Gastrocnemius medialis (tissue), 4 donors: ENCODE results near the gene RNF227. TPM values are rescaled to one million over a fixed set of nuclear protein-coding genes. Genes with fewer than 3 reads are reported as not detected.

Experiments used
- ATAC-seq, 2 donors: fragments of 150-250 bp; one replicate each; pipeline ENCODE4 v1.9.1; 2016
- DNase-seq, 2 donors: peaks; one replicate each; pipeline ENCODE4 v3.0.0-alpha.2; 2019
- H3K27ac ChIP-seq, 4 donors: fragments of 200-600 bp; sonication (generic); 1 replicate in 1 of 4; 2 replicates in 3 of 4; pipeline ENCODE4 v1.5.1; 2016 to 2018; ENCODE audit warnings: mild to moderate bottlenecking in 2 of 4, moderate library complexity in 1 of 4
- H3K27me3 ChIP-seq, 3 donors: fragments of 200-600 bp; sonication (generic) in 2 of 3; 1 replicate in 1 of 3; 2 replicates in 2 of 3; pipeline versions ENCODE4 v1.5.1 to v1.6.0; 2016 to 2019; ENCODE audit warnings: mild to moderate bottlenecking in 1 of 3, moderate library complexity in 1 of 3
- H3K36me3 ChIP-seq, 2 donors: fragments of 200-600 bp; sonication (generic) in 1 of 2; one replicate each; pipeline ENCODE4 v1.5.1; 2017 to 2018
- H3K4me1 ChIP-seq, 2 donors: fragments of 200-600 bp; sonication (generic) in 1 of 2; one replicate each; pipeline ENCODE4 v1.5.1; 2016 to 2017; ENCODE audit warnings: mild to moderate bottlenecking in 2 of 2
- H3K4me3 ChIP-seq, 4 donors: fragments of 200-600 bp; sonication (generic) in 3 of 4; 1 replicate in 1 of 4; 2 replicates in 3 of 4; pipeline ENCODE4 v1.5.1; 2016 to 2019; ENCODE audit warnings: mild to moderate bottlenecking in 2 of 4
- H3K9me3 ChIP-seq, 3 donors: fragments of 200-600 bp; sonication (generic) in 2 of 3; 1 replicate in 1 of 3; 2 replicates in 2 of 3; pipeline ENCODE4 v1.5.1; 2016 to 2019
- POLR2A ChIP-seq, 2 donors: fragments of 450-650 bp; IDR thresholded peaks; one replicate each; pipeline ENCODE4 v1.6.1; 2017; ENCODE audit warnings: antibody characterized with exemption in 2 of 2, mild to moderate bottlenecking in 2 of 2, moderate library complexity in 2 of 2
- in situ Hi-C, 4 donors: fragments of 200-750 bp; cut with MboI; loops; one replicate each; pipeline versions ENCODE4 v1.15.0 to v1.8.0; 2017; ENCODE audit warnings: low sequenced_read_pairs in 4 of 4
- intact Hi-C: fragments of 100-400 bp; cut with DNase I; formaldehyde crosslinking; loops from one replicate; pipeline ENCODE4 v1.15.1; 2023; ENCODE audit warnings: low total_unique reads
- total RNA-seq, 4 donors: library from RNA; depleted of rRNA; stranded (reverse); fragments of >200 nt; gene quantifications; one replicate each; pipeline versions ENCODE4 v1.1.0 to v1.2.3, GENCODE V29; 2016
- TF ChIP-seq, protein P1 (sequence below), 5 experiments: fragments of 450-650 bp in 3 of 5; fragments of 200-600 bp in 2 of 5; sonication (generic) in 2 of 5; IDR thresholded peaks in 4 of 5; conservative IDR thresholded peaks in 1 of 5; 1 replicate in 4 of 5; 2 replicates in 1 of 5; pipeline ENCODE4 v1.5.1; 2016 to 2019; ENCODE audit warnings: antibody characterized with exemption in 5 of 5, mild to moderate bottlenecking in 3 of 5, moderate library complexity in 3 of 5

RNF227 gene
- total RNA-seq, 4 donors from 2014 or later, result 0.51 to 1.2 (median 0.62) TPM; not detected in 1

DNA sequence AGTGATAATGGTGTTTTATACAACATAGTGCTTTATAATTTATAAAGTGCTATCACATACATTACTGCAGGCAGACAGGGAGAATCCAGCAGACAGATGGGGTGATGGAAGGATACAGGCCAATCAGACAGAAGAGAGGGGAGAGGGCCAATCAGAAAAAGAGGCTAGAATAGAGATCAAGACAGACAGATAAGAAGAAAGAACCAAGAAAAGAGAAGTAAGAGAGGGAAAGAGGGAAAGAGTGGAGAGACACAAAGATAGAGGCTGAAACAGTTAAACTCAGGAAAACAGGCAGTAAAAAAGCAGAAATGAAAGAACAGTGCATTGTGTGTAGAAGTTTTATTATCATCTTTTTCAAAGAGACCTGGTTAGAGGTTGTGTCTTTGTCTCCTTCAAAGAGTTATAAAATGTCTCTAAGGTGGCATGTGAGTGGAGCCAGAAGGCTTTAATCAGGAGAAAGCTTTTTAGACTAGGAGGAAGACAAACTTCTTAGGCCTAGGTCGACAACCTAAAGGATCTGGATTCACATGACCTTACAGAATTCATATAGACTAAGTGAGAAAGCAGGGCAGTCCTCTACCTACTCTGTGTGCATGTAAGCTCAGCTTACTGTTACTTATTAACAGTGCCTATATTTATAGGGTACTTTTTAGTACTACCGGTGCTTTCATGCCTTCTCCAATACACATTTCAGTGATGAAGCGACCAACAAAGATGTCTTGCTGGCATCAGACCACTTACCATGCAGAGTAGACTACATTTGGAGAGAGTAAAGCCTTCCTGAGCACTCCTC lies 35.8 kb downstream of the RNF227 start:
- in situ Hi-C loops, result loop anchor here in 1 of 4 donors (25.0 kb wide), 1 partner anchor 143 kb away; no protein-coding TSS in a partner anchor
- Histone ChIP-seq H3K27ac (no peak overlapping the region), H3K27me3 (peaks cover 12 to 30% (median 27%) of the 10 kb centered on the region in 3 donors), H3K36me3 (no peaks in the 10 kb centered on the region), H3K9me3 (no peaks in the 10 kb centered on the region), H3K4me3 (no peak overlapping the region), H3K4me1 (no peaks in the 10 kb centered on the region)
- ATAC-seq (no peak), DNase-seq (no peak)
- intact Hi-C loops, result loop anchor here (10.0 kb wide), 1 partner anchor 175 kb away; no protein-coding TSS in a partner anchor
- TF ChIP-seq, protein P1, sequence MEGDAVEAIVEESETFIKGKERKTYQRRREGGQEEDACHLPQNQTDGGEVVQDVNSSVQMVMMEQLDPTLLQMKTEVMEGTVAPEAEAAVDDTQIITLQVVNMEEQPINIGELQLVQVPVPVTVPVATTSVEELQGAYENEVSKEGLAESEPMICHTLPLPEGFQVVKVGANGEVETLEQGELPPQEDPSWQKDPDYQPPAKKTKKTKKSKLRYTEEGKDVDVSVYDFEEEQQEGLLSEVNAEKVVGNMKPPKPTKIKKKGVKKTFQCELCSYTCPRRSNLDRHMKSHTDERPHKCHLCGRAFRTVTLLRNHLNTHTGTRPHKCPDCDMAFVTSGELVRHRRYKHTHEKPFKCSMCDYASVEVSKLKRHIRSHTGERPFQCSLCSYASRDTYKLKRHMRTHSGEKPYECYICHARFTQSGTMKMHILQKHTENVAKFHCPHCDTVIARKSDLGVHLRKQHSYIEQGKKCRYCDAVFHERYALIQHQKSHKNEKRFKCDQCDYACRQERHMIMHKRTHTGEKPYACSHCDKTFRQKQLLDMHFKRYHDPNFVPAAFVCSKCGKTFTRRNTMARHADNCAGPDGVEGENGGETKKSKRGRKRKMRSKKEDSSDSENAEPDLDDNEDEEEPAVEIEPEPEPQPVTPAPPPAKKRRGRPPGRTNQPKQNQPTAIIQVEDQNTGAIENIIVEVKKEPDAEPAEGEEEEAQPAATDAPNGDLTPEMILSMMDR (IDR thresholded peaks at IDR 0.05 in 4 of 5, conservative IDR thresholded peaks at IDR 0.05 in 1 of 5), result no peak
- TF ChIP-seq POLR2A (IDR thresholded peaks at IDR 0.05), result no peak

DNA sequence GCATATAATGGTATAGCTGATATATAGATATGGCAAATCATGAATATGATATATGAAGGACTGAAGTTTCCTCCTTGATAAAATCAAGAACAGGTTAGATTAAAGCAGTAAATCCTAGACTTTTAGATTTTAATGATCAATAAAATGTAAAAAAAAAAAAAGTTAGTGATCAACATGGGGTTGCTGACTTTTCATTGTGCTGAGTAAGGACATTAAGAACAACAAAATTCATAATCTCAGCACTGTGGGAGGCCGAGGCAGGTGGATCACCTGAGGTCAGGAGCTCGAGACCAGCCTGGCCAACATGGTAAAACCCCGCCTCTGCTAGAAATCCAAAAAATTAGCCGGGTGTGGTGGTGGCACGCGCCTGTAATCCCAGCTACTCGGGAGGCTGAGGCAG lies 37.9 kb downstream of the RNF227 start:
- ATAC-seq (no peak), DNase-seq (no peak)
- no peak overlapping the region for H3K27ac ChIP-seq
- H3K4me1 ChIP-seq, result no peaks in the 10 kb centered on the region
- TF ChIP-seq, protein P1 (IDR thresholded peaks at IDR 0.05 in 4 of 5, conservative IDR thresholded peaks at IDR 0.05 in 1 of 5), result no peak
- TF ChIP-seq POLR2A (IDR thresholded peaks at IDR 0.05), result no peak
- in situ Hi-C loops, result loop anchor here in 1 of 4 donors (25.0 kb wide), 1 partner anchor 141 kb away; no protein-coding TSS in a partner anchor
- peaks cover 7 to 24% (median 17%) of the 10 kb centered on the region in 3 donors for H3K27me3 ChIP-seq
- no peaks in the 10 kb centered on the region for H3K36me3 ChIP-seq
- no peak overlapping the region for H3K4me3 ChIP-seq
- intact Hi-C loops, result no loop called here
- no peaks in the 10 kb centered on the region for H3K9me3 ChIP-seq

DNA sequence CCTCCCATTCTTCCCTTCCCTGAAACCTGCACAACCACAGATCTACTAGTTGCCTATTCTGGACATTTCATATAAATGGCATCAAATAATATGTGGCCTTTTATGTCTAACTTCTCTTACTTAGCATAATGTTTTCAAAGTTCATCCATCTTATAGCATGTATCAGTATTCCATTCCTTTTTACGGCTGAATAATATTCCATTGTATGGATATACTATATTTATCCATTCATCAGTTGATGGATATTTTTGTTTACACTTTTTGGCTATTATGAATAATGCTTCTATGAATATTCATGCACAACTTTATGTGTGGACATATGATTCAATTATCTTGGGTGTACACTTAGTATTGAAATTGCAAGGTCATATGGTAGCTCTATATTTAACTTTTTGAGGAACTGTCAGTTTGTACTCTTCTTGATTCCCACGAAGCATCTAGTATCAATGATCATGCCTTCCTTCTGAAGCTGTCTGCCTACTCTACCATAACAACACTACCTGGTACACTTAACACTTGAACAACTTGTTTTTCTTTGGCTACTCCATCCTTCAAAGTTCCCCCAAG lies 40.2 kb downstream of the RNF227 start:
- Histone ChIP-seq H3K27me3 (peaks cover 0 to 17% (median 8%) of the 10 kb centered on the region in 3 donors), H3K36me3 (no peaks in the 10 kb centered on the region), H3K4me1 (no peaks in the 10 kb centered on the region), H3K27ac (no peak overlapping the region), H3K4me3 (no peak overlapping the region), H3K9me3 (no peaks in the 10 kb centered on the region)
- ATAC-seq, result no peak
- intact Hi-C loops, result no loop called here
- DNase-seq, result no peak
- TF ChIP-seq, protein P1 (IDR thresholded peaks at IDR 0.05 in 4 of 5, conservative IDR thresholded peaks at IDR 0.05 in 1 of 5), result no peak
- in situ Hi-C loops, result loop anchor here in 1 of 4 donors (25.0 kb wide), 1 partner anchor 139 kb away; no protein-coding TSS in a partner anchor

- Histone ChIP-seq H3K27me3 (peaks cover 0 to 3% (median 0%) of the 10 kb centered on the region in 3 donors), H3K4me3 (no peak overlapping the region), H3K36me3 (no peaks in the 10 kb centered on the region), H3K27ac (no peak overlapping the region), H3K9me3 (no peaks in the 10 kb centered on the region), H3K4me1 (no peaks in the 10 kb centered on the region)
- ATAC-seq, result no peak
- intact Hi-C loops (no loop called here), in situ Hi-C loops (loop anchor here in 2 of 4 donors (25.0 kb wide), 1 partner anchor 114 kb away; no protein-coding TSS in a partner anchor)
- DNase-seq, result no peak
- no peak for TF ChIP-seq POLR2A (IDR thresholded peaks at IDR 0.05)
- TF ChIP-seq, protein P1 (IDR thresholded peaks at IDR 0.05 in 4 of 5, conservative IDR thresholded peaks at IDR 0.05 in 1 of 5), result no peak
These were observed 43.0 kb downstream of the RNF227 start for GRCh38 chr17:7873051-7873450.
